DMS79 treated with DMSO at 0.1 percent for 48 hours (cell line): ENCODE data around the gene OSGIN1.

Experiments used
- DNase-seq: peaks from one replicate; lab custom pipeline; 2025; lab: John Stamatoyannopoulos, UW

Gene OSGIN1, protein sequence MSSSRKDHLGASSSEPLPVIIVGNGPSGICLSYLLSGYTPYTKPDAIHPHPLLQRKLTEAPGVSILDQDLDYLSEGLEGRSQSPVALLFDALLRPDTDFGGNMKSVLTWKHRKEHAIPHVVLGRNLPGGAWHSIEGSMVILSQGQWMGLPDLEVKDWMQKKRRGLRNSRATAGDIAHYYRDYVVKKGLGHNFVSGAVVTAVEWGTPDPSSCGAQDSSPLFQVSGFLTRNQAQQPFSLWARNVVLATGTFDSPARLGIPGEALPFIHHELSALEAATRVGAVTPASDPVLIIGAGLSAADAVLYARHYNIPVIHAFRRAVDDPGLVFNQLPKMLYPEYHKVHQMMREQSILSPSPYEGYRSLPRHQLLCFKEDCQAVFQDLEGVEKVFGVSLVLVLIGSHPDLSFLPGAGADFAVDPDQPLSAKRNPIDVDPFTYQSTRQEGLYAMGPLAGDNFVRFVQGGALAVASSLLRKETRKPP

DNA sequence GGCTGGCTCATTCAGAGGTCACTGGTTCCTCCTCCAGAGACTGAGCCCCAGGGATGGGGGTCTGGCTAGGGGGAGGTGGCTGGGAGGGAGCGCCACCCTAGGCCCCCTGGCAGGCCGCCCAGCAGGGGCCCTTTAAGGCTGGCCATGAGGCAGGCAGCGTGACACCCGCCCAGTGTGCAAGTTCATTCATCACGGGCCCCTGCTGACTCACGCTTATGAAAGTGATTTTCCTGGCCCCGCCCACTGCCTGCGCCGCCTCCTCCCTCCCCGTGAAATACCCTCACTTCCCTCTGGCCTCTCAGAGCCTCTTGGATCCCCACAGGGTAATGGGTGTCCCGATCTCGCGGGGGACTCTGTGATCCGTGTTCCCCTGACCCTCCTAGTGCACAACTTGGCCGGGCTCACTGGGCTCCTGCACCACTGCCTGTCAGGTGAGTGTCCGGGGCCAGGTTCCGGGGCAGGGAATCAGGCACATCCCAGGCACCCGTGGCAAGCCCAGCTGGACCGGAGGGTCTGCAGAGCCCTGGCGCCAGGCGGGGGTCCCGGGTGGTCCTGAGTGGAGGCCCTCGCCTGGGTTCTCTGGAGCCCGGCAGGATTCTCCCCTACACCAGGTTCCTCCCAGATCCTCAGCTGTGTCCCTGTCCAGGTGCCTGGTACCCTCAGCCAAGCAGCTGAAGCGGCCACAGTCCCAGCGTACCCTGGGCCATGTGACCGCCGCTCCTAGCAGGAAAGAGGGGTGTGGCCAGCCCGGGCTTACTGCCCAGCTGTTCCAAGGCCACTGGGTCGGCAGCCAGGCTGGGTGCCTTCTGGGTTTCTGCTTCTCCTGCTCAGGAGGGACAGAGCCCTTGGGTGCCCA is at the start of gene OSGIN1:
TSS of gene OSGIN1 (plus strand) at position 301 of the 856 bp plus-strand sequence. CDS start 4,432 bp downstream, outside the sequence.
- DNase-seq, result peak; percentile 5

DNA sequence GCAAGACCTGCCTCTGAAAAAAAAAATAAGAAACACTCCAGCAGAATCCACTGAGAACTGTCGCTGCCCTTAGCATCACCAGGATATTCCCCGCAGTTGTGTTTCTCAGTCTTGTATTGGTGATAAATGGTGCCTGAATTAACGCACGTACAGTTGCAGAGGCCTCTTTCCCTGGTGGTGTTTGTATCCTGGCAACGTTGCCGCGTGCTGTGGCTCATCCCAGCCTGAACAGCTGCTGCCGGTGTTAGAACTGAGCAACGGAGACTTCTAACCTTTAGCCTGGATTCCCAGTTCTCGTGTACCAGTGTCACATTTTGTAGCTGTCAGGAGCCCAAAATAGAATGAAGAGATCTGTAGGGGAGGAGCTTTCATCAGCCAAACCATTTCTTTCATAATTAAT is 49.3 kb upstream of the OSGIN1 start:
- DNase-seq, result no peak

DNA sequence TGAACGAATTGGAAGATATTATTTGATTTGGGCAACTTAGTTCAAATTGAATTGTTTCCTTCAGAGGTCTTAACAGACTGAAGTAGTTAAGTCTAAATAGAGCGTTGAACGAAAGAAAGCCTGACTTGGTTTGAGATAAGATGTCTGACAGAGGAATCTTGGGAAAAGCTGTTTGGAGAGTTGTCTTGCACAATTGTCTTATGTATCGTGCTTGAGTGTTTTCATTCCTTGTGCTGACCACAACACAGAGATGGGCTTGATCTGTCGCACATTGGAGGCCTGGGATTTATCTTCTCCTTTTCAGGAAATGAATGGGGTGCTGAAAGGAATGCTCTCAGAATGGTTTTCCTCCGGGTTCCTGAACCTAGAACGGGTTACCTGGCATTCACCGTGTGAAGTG is 46.4 kb upstream of the OSGIN1 start:
- DNase-seq, result no peak

DNA sequence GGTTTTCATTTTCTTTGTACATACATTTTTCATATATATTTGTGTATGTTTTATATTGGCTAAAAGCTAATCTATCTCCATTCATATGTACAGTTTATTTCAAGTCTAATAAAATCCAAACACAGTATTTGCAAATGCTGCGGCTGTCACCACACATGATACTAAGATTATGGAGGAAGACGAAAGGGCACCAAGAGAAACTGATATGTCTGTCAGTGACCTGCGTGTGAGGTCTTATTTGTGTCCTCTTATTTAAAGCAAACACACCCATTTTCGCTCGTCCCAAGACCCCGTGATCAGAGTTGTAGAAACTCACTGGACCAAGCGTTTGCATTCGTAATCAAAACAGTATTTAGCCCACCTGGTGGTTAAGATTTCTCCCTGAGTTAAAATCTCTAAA is 45.9 kb upstream of the OSGIN1 start:
- no peak for DNase-seq

DNA sequence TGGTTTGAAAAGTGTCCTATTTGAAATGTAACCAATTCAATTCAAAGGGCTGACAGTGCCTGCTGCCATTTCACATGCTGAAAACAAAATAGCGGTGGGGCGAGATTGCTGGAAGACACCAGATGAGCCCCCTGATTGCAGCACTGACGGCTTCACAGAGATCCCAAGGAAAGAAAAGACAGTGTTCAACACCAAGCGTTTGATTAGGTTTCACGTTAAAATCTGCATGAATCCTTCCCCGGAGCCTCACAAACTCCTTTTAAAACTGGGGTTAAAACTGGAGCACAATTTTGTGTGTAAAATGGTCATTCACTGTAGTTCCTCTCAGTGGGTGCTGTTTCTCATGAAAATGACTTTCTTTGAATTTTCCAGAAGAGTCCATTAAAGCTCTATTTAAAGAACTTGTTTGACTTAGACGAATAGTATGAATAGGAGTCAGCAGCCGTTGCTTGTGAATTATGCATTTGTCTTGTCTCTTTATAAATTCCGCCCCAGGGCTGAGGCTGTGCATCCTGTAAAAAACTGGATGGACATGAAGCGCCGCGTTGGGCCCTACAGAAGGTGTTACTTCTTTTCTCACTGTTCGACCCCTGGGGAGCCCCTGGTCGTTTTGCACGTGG is 45.3 kb upstream of the OSGIN1 start:
- no peak for DNase-seq

DNA sequence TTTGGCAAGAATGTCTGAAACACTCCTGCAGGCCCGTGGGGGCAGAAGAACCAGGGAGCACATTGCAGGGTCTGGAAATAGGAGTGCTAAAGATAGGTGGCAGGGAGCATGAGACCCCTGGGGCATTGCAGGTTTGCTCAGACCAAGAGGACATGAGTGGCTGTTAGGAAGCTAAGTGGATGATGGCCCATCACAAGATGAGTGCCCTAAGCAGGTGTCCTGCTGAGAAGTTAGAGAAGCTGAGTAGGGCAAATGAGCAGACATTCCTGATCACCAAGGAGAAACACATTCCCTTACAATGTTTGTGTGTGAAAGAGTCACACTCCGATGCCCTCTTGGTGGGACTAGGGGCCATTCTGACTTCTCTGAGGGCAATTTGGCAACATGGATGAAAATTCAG is 44.2 kb upstream of the OSGIN1 start:
- no peak for DNase-seq

DNA sequence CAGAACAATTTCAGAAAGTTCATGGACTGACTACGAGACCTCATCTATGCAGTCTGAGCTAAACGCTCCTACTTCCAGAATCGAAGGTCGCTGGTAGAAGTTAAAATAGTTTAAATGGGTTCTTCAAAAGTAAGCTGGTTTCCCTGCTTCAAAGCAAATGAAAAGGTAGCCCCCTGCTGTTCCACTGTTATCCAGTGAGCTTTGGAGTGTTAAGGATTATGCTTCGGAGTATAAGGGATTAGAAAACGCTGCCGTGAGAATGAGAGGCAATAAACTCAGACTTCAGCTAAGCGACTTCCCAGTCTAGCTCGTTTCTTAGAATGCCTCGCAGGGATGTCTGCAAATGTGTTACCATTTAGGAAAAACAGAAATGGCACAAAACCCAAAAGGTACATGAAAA is 41.8 kb upstream of the OSGIN1 start:
- no peak for DNase-seq

DNA sequence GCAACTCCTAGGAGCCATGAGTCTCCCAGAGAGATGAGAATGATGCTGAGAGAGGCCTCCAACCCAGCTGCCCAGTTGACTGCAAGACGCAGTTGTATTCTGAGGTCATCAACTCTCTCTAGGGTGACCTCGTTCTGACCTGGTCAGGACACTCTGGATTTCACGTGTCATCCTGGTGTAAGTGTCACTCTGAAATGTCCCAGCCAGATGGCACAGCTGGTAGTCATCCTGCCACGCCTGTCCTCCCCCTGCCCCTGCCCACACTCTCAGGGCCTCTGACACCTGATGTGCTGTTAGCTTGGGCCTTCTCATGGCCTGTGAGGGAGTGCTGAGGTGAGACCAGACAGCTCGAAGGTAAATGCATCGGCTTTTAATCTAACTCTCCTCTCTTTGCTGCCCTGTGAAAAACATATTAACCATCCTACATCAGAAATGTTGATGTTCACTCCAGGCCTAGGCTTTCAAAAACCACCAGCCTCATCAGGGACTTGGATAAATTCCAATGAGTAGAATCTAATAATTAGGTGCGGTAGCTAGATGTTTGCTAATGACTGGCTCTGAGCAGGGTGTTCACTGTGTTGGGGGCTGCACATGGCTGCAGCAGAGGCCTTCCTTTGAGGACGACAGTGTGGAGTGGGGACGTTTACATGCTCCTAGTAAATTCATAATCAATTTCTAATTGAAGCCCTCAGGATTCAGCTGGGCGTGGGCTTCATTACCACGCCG is 40.4 kb upstream of the OSGIN1 start:
- DNase-seq, result no peak

DNA sequence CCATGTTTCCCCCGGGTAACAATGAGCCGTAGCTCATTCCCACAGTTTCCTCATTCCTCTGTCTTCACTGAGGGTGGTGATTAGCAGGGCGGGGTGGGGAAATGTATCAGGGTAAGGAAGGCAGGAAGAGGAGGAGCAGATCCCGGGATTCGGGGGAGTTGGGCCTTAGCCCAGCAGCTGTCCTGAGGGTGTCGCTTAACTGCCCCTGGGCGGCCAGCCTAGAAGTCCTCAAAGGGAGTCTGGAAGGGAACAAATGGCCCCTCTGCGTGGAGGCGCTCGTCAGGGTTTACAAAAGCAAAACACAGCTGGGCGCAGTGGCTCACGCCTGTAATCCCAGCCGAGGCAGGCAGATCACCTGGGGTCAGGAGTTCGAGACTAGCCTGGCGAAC is 39.8 kb upstream of the OSGIN1 start:
- DNase-seq, result no peak

DNA sequence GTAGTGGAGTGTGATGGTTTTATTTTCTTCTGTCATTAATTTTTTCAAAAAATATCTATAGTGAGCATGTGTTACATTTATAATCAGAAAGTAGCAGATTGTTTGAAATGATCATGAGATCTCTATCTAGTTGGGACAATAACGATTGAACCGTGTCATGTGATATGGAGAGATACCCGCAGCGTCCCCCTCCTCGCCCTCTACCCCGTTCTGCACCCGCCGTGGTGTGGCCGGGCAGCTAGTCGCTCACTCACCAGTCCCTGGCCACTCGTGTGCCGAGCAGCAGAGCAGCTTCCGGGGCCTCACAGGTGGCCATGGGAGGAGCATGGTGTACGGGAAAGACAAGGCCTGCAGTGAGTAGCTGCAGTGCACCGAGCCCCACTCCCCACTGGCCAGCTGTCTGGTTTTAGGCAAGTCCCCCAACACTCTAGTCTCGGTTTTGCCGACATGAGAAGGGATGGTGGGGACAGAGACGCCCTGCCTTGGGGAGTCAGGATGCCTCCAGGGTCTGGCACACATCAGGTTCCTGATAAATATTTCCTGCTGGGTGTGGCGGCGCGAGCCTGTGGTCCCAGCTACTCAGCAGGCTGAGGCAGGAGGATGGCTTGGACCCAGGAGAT is 38.8 kb upstream of the OSGIN1 start:
- DNase-seq, result no peak

DNA sequence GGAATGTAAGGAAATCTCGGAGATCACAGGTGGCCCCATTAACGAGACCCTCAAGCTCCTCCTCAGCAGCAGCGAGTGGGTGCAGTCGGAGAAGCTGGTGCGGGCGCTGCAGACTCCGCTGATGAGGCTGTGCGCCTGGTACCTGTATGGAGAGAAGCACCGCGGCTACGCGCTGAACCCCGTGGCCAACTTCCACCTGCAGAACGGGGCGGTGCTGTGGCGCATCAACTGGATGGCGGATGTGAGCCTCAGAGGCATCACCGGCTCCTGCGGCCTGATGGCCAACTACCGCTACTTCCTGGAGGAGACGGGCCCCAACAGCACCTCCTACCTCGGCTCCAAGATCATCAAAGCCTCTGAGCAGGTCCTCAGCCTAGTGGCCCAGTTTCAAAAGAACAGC is 38.0 kb upstream of the OSGIN1 start:
- DNase-seq, result no peak

DNA sequence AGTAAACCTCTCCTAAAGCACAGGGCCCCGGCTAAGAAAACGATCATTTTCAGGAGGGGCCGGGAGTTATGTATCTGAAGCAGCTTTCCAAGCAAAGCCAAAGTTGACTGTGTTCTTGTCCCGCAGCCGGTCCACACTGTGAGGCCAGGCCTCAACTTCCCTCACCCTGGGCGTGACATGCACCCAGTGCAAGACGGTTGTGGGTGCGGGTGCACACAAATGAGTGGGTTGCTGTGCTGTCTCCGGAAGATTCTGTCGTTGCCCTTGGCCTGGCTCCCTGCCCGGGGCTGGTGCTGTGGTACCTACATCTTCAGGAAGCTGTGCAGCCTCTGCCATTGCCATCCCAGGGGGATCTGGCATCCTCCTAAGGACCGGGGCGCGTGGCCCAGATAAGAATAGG is 37.5 kb upstream of the OSGIN1 start:
- no peak for DNase-seq

DNA sequence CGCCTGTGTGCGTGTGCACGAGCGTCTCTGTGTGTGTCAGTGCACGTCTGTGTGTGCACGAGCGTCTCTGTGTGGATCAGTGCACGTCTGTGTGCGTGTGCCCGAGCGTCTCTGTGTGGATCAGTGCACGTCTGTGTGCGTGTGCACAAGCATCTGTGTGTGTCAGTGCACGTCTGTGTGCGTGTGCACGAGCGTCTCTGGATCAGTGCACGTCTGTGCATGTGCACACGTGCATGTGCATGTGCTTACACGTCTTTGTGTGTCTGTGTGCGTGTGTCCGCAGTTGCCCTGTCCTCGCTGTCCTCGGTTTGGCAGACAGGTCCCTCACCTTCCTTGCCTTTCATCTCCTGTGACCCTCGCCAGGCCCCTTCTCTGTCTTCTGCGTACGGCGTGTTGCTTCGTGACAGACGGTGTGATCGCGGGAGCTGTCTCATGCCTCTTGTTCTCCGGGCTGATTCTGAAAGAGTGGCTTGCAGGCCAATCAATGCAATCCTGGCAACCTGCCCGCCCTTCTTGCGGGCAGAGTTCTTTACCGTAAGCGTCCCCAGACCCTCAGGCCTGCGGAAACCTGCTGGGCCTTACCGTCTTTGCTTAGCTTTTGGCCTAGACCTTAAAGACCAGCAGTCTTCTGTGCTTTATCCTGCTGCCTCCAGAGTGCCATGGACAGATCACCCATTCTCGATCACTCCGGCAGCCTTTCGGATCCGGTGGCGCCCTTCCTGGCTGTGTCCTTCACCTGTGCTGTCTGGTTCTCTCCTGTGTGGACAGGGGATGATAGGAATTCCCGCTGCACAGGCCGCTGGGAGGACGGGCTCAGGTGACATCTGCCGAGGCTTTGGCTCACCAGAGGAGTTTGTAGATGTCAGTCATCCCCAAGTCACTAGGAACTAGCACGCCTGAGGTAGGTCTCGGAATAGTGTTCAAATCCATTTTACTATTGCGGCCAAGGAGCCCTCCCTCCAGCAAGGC is 35.6 kb upstream of the OSGIN1 start:
- no peak for DNase-seq

DNA sequence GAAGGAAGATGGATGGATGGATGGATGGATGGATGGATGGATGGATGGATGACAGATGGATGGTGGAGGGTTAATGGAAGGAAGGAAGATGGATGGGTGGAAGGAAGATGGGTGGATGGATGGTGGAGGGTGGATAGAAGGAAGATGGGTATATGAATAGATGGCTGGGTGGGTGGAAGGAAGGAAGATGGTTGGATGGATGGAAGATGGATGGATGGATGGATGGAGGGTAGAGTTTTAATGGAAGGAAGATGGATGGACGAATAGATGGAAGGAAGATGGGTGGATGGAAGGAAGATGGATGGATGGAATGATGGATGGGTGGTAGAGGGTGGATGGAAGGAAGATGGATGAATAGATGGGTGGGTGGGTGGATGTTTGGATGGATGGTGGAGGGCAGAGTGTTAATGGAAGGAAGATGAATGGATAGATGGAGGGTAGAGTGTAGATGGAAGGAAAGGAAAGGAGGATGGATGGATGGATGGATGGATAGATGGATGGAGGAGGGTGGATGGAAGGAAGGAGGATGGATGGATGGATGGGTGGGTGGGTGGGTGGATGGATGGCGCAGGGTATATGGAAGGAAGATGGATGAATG is 32.0 kb upstream of the OSGIN1 start:
- no peak for DNase-seq

DNA sequence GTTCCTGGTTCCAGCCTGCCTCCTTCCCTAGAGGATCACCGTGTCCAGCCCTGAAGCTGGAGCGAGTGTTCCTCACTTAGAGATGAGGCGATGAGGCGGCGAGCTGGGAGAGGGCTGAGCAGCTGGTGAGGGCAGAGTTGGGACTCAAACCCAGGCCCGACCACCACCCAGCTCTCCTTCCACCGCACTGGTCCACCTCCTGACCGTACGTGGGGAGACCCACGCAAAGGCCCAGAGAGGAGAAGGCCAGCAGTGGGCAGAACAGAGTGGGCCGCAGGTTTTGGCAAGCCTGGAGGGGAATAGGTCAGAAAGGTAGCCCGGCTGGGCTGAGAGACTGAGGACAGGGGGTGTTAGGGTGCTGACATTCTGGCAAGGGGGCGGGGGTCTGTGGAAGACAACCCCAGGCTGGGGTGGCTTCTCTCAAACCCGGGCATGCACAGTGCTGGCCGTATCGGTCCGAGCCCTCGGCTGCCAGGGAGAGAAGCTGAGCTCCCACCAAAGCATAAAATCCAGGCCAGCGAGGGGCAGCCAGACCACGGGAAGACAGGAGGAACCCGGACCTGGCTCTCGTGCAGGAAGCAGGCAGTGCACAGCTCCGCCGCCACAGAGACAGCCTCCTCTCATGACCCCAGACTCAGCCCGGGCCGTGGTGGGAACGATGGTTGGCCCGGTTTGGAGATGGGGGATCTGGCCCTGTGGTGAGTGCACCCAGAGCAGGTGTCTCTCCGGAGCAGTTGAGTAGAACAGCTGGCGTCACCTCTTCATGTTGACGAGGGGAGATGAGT is 29.3 kb upstream of the OSGIN1 start:
- DNase-seq, result peak; percentile 7

DNA sequence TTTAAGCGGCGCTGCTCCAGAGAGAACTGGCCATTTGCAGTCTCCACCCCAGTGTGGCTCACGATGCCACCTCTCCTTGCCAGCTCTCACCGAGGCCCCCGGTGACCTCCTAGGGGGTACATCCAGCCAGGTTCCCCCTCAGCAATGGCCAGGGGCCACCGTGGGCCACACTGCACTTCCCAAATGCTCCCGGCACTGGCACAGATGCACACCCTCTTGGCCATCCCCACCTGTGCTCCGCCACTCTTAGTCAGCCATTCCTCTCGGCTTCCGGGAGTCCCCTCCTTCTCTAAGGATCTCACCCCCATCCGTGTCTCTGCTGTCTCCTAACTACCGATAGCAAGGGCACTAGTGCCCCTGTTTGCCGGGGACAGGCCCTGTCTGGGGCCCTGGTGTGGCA is 28.4 kb upstream of the OSGIN1 start:
- no peak for DNase-seq

DNA sequence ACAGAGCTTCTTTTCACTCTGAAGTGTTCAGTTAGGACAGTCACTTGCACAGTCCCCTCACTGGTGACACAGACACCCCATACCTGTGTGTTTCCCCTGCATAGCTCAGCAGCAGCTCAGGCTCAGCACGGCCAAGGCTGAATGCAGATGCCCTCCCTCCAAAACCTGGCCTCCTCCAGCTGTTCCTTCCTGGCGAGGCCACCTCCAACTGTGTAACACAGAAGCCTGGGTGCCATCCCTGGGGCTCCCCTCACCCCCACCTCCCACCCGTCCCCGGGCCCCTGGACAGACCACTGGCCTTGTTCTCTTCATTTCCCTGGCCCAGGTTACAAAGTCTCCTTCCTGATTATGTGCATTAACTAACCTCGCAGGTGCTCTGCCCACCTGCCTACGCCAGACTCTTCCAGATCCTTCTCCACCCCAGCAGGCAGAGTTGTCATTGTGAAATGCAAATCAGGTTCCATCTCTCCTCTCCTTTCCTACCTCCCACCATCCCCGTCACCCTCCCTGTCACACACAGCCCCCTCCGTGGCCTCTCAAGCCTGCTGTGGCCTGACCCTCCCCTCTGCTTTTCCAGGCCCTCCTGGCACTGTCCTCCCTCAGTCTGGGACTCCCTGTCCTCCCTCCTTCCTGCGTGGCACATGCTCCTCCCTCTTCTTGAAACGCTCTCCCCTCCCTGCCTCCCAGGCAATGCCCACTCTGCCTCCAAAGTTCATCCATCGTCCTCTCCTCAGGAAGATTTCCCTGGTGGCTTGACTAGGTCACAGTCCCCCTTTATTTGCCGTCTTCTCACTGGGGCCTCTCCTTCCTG is 27.7 kb upstream of the OSGIN1 start:
- no peak for DNase-seq
